HCT116 (cell line): ENCODE data around the gene RPL13. TPM values are rescaled to one million over a fixed set of nuclear protein-coding genes. Genes with fewer than 3 reads are reported as not detected.

ENCODE experiments used
- ATAC-seq: fragments of 200-7000 bp; cut with Tn5 transposase; 2 replicates; pipeline ENCODE4 v1.9.1; 2020; ENCODE audit warnings: mild to moderate bottlenecking, moderate library complexity
- BruUV-seq: library from RNA; stranded (reverse); fragments of 400-500 nt; replicated peaks from 2 replicates; lab custom pipeline; 2021; lab: Mats Ljungman, UMichigan
- CTCF ChIA-PET: fragments of 300-600 bp; sonication (Branson Sonifier 250); formaldehyde crosslinking; loops from one replicate; lab custom pipeline; 2021; ENCODE audit warnings: antibody characterized with exemption; lab: Charles Lee
- POLR2A ChIA-PET: fragments of 300-600, 350-600 bp; sonication (Branson Sonifier 250); formaldehyde crosslinking; loops from one replicate; lab custom pipeline; 2021; ENCODE audit warnings: antibody characterized with exemption; lab: Charles Lee
- RAD21 ChIA-PET, 2 experiments: fragments of 300-600 bp; sonication (Branson Sonifier 250); formaldehyde crosslinking; loops; one replicate each; lab custom pipeline; 2023; ENCODE audit warnings: low total read pairs in 2 of 2; ENCODE audit not compliant: uncharacterized antibody in 2 of 2, unreplicated experiment in 2 of 2, low non-redundant PET in 1 of 2; lab: Charles Lee
- DNase-seq: peaks from one replicate; pipeline ENCODE4 v3.0.0-alpha.2; 2010; ENCODE audit warnings: low read depth, low spot score
- H2AFZ ChIP-seq: fragments of 200-600 bp; shearing (Covaris generic), sonication (generic); 2 replicates; pipeline ENCODE4 v1.6.1; 2017; ENCODE audit warnings: low read depth, mixed run types, mixed read lengths, antibody characterized with exemption, low read length; ENCODE audit not compliant: poor library complexity, severe bottlenecking
- H3K27ac ChIP-seq: 2 replicates; pipeline ENCODE4 v1.5.1; 2012; ENCODE audit warnings: low read depth, low read length
- H3K27me3 ChIP-seq: fragments of 200-600 bp; sonication (generic); 2 replicates; pipeline ENCODE4 v1.6.1; 2016; ENCODE audit warnings: mixed run types, low read length, mixed read lengths; ENCODE audit not compliant: insufficient read depth
- H3K36me3 ChIP-seq, 2 experiments: fragments of 200-500 bp in 1 of 2; fragments of 200-600 bp in 1 of 2; sonication (Bioruptor generic) in 1 of 2; sonication (generic) in 1 of 2; 2 replicates each; pipeline versions ENCODE4 v1.5.1 to v1.6.1; 2014 to 2016; ENCODE audit warnings: low read length in 2 of 2, inconsistent platforms in 1 of 2, mixed read lengths in 1 of 2, mixed run types in 1 of 2; ENCODE audit not compliant: insufficient read depth in 2 of 2, control insufficient read depth in 1 of 2
- H3K4me1 ChIP-seq, 2 experiments: fragments of 200-600 bp in 1 of 2; sonication (generic) in 1 of 2; 2 replicates each; pipeline versions ENCODE4 v1.5.1 to v1.6.1; 2012 to 2017; ENCODE audit warnings: low read length in 2 of 2, inconsistent platforms in 1 of 2, mild to moderate bottlenecking in 1 of 2, mixed read lengths in 1 of 2, mixed run types in 1 of 2, moderate library complexity in 1 of 2; ENCODE audit not compliant: insufficient read depth in 2 of 2, control insufficient read depth in 1 of 2
- H3K4me2 ChIP-seq: fragments of 200-600 bp; sonication (generic); 2 replicates; pipeline ENCODE4 v1.6.1; 2017; ENCODE audit warnings: mixed run types, low read length, mixed read lengths
- H3K4me3 ChIP-seq, 2 experiments: fragments of 200-600 bp in 1 of 2; sonication (generic) in 1 of 2; replicated peaks in 1 of 2; 2 replicates each; pipeline ENCODE4 v1.5.1; 2011 to 2016; ENCODE audit warnings: low read length in 2 of 2, control low read depth in 1 of 2, low read depth in 1 of 2, mild to moderate bottlenecking in 1 of 2, mixed read lengths in 1 of 2, mixed run types in 1 of 2
- H3K79me2 ChIP-seq: fragments of 200-600 bp; sonication (generic); 2 replicates; pipeline ENCODE4 v1.6.1; 2017; ENCODE audit warnings: mild to moderate bottlenecking, mixed run types, low read length, moderate library complexity, mixed read lengths; ENCODE audit not compliant: insufficient read depth
- H3K9ac ChIP-seq: fragments of 200-600 bp; sonication (generic); 2 replicates; pipeline ENCODE4 v1.6.1; 2016; ENCODE audit warnings: low read length, mixed read lengths
- H3K9me2 ChIP-seq: fragments of 200-600 bp; sonication (generic), shearing (Covaris generic); 2 replicates; pipeline ENCODE4 v1.6.1; 2017; ENCODE audit warnings: mixed run types, mild to moderate bottlenecking, moderate library complexity; ENCODE audit not compliant: insufficient read depth
- H3K9me3 ChIP-seq, 2 experiments: fragments of 200-500 bp in 1 of 2; fragments of 200-600 bp in 1 of 2; sonication (Bioruptor generic) in 1 of 2; sonication (generic) in 1 of 2; 2 replicates each; pipeline ENCODE4 v1.6.1; 2014 to 2017; ENCODE audit warnings: low read length in 2 of 2, mixed read lengths in 2 of 2, inconsistent platforms in 1 of 2, low read depth in 1 of 2, mild to moderate bottlenecking in 1 of 2, mixed run types in 1 of 2, moderate library complexity in 1 of 2; ENCODE audit not compliant: control insufficient read depth in 1 of 2, insufficient read depth in 1 of 2
- H4K20me1 ChIP-seq: fragments of 200-600 bp; sonication (generic), shearing (Covaris generic); 2 replicates; pipeline ENCODE4 v1.6.1; 2017; ENCODE audit warnings: mixed run types, mild to moderate bottlenecking, moderate library complexity; ENCODE audit not compliant: insufficient read depth
- ATF3 ChIP-seq: IDR thresholded peaks from 2 replicates; pipeline ENCODE4 v1.6.1; 2012
- CEBPB ChIP-seq: IDR thresholded peaks from 2 replicates; pipeline ENCODE4 v1.6.1; 2012; ENCODE audit warnings: low read depth
- EGR1 ChIP-seq: IDR thresholded peaks from 2 replicates; pipeline ENCODE4 v1.6.1; 2012; ENCODE audit warnings: low read depth
- ELF1 ChIP-seq: IDR thresholded peaks from 2 replicates; pipeline ENCODE4 v1.6.1; 2012; ENCODE audit warnings: low read depth, borderline replicate concordance
- JUND ChIP-seq: IDR thresholded peaks from 2 replicates; pipeline ENCODE4 v1.6.1; 2012
- POLR2AphosphoS5 ChIP-seq: IDR thresholded peaks from 2 replicates; pipeline ENCODE4 v1.6.1; 2011; ENCODE audit warnings: mild to moderate bottlenecking, low read depth, low read length, moderate library complexity
- REST ChIP-seq: IDR thresholded peaks from 2 replicates; pipeline ENCODE4 v1.6.1; 2012; ENCODE audit warnings: low read depth
- SIN3A ChIP-seq: IDR thresholded peaks from 2 replicates; pipeline ENCODE4 v1.6.1; 2012; ENCODE audit warnings: low read depth
- SP1 ChIP-seq: IDR thresholded peaks from 2 replicates; pipeline ENCODE4 v1.6.1; 2012; ENCODE audit warnings: low read depth
- SRF ChIP-seq: IDR thresholded peaks from 2 replicates; pipeline ENCODE4 v1.6.1; 2012; ENCODE audit warnings: low read depth
- ZFX ChIP-seq: fragments of 450-650 bp; IDR thresholded peaks from 2 replicates; pipeline ENCODE4 v1.6.1; 2017
- ZNF274 ChIP-seq: fragments of 200-500 bp; sonication (Bioruptor generic); IDR thresholded peaks from 2 replicates; pipeline ENCODE4 v1.6.1; 2014; ENCODE audit warnings: mild to moderate bottlenecking, low read depth, low read length, inconsistent platforms
- intact Hi-C: fragments of 100-400 bp; cut with micrococcal nuclease; formaldehyde crosslinking; loops from 2 replicates; pipeline ENCODE4 v1.10.0; 2022
- total RNA-seq: library from RNA; stranded (reverse); gene quantifications from one replicate; pipeline ENCODE4 v1.2.1, GENCODE V29; 2021; ENCODE audit not compliant: unreplicated experiment

RPL13 gene
- total RNA-seq, 1 experiment from 2014 or later, result 4,404 TPM

DNA sequence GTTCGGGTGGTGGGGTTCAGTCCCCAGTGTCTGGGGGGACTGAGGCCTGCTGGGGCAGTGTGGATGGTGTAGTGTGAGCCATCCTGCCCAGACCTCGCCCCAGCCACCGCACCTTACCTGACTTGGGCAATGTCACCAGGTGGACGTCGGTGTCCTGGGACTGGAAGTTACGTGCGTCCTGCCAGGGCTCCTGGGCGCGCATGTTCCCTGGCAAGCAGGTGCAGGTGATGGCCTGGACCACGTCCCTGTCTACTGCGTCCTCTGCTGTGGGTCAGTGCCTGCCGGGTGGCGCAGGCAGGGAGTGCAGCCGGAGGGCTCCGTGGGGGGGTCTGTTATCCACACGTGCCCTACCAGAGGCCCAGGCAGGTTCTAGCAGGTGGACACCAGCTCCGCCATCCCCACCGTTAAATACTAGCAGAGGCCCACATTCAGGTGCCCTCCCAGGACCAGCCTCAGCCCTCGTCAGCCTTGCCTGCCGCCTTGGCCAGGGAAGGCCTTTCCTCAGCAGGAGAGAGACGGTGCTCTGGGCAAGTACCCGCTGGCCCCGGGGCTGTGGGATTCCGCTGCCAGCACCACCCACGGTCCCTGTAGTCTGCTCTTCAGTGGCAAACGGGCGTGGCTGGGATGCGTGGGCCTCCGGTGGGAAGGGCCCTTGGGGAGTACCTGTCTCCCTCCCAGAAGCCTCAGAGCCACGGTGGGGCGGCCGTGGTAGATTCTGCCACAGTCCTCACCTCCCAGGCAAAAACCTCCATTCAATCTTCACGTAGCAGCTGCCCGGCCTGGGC is 44.9 kb downstream of the RPL13 start:
- POLR2A ChIA-PET, result no interaction called here
- no peaks in the 10 kb centered on the region for H3K9me2 ChIP-seq
- H2AFZ ChIP-seq, result no peak overlapping the region
- H3K27ac ChIP-seq, result no peak overlapping the region; the same call in 1 of the 2 replicates
- H3K79me2 ChIP-seq, result no peaks in the 10 kb centered on the region
- no peaks in the 10 kb centered on the region for H3K36me3 ChIP-seq
- no peak overlapping the region for H3K9ac ChIP-seq
- BruUV-seq, result no TSS peak
- no peak overlapping the region for H3K4me3 ChIP-seq
- H3K4me1 ChIP-seq, result peaks cover 35 to 59% of the 10 kb centered on the region in 2 experiments
- no peaks in the 10 kb centered on the region for H3K9me3 ChIP-seq
- no peak for TF ChIP-seq ZFX
- no peak for TF ChIP-seq SRF
- TF ChIP-seq CEBPB, result no peak
- TF ChIP-seq REST, result no peak
- no peak for TF ChIP-seq SIN3A
- no peak for TF ChIP-seq SP1
- TF ChIP-seq POLR2AphosphoS5, result no peak
- TF ChIP-seq ATF3, result no peak
- no peak for TF ChIP-seq ZNF274
- no peak for TF ChIP-seq ELF1
- TF ChIP-seq JUND, result no peak
- no peak for TF ChIP-seq EGR1
- no peak for ATAC-seq
- H3K27me3 ChIP-seq, result no peaks in the 10 kb centered on the region
- RAD21 ChIA-PET, result no interaction called here
- intact Hi-C loops, result no loop called here
- CTCF ChIA-PET, result no interaction called here
- H3K4me2 ChIP-seq, result no peak overlapping the region
- no peaks in the 10 kb centered on the region for H4K20me1 ChIP-seq
- no peak for DNase-seq
